Measurements from ENCODE around the gene PRDX1.
A peak's percentile ranks its signal among the peaks of the same experiment; 100 is the strongest.
"Not testable (repeated sequence)": the region's sequence is repeated elsewhere in the genome, so short reads cannot be mapped to it uniquely, and the experiment has no call there.

The PRDX1 gene

GRCh38 chr1:45478121-45478814 is 43.4 kb downstream of the PRDX1 start:
- TF ChIP-seq, protein P1, sequence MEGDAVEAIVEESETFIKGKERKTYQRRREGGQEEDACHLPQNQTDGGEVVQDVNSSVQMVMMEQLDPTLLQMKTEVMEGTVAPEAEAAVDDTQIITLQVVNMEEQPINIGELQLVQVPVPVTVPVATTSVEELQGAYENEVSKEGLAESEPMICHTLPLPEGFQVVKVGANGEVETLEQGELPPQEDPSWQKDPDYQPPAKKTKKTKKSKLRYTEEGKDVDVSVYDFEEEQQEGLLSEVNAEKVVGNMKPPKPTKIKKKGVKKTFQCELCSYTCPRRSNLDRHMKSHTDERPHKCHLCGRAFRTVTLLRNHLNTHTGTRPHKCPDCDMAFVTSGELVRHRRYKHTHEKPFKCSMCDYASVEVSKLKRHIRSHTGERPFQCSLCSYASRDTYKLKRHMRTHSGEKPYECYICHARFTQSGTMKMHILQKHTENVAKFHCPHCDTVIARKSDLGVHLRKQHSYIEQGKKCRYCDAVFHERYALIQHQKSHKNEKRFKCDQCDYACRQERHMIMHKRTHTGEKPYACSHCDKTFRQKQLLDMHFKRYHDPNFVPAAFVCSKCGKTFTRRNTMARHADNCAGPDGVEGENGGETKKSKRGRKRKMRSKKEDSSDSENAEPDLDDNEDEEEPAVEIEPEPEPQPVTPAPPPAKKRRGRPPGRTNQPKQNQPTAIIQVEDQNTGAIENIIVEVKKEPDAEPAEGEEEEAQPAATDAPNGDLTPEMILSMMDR (IDR thresholded peaks at IDR 0.05; ENCODE audit: control insufficient read depth, extremely low read depth, insufficient read depth) = no peak
- DNase-seq (ENCODE audit: low read depth) = peak; percentile 31
- H3K4me3 ChIP-seq (ENCODE audit: low read depth, low read length) = no peak overlapping the region

DNA sequence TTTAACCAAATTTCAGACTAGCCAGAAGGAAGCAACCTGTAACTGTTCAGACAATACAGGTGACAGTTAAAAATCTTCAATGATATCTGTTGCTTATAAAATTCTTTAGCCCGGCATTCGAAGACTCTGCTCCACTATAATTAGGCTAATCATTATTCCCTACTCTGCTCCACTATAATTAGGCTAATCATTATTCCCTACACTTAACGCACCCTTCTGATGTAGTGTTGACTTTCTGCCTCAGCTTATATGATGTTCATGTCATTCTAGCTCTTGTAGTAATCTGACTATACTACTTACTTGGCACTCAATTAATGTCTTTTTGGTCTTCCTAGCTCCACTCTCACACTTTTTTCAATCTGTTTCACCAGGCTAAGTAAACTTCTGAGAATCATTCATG is 44.0 kb downstream of the PRDX1 start:
- H3K4me3 ChIP-seq (ENCODE audit: low read depth, low read length) = no peak overlapping the region
- TF ChIP-seq, protein P1 (IDR thresholded peaks at IDR 0.05; ENCODE audit: control insufficient read depth, extremely low read depth, insufficient read depth) = no peak
- no peak for DNase-seq (ENCODE audit: low read depth)

DNA sequence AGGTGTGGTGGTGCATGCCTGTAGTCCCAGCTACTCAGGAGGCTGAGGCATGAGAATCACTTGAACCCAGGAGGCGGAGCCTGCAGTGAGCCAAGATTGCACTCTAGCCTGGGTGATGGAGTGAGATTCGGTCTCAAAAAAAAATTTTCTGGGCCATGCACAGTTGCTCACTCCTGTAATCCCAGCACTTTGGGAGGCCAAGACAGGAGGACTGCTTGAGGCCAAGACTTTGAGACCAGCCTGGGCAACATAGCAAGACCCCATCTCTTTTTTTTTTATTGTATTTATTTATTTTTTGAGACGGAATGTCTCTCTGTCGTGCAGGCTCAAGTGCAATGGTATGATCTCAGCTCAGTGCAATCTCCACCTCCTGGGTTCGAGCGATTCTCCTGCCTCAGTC is 47.5 kb downstream of the PRDX1 start:
- not testable (repeated sequence) for H3K4me3 ChIP-seq (ENCODE audit: low read depth, low read length); DNase-seq (ENCODE audit: low read depth)

GRCh38 chr1:45473302-45473701 is 48.4 kb downstream of the PRDX1 start:
- DNase-seq (ENCODE audit: low read depth) = no peak
- H3K4me3 ChIP-seq (ENCODE audit: low read depth, low read length) = no peak overlapping the region
- TF ChIP-seq, protein P1 (IDR thresholded peaks at IDR 0.05; ENCODE audit: control insufficient read depth, extremely low read depth, insufficient read depth) = no peak

DNA sequence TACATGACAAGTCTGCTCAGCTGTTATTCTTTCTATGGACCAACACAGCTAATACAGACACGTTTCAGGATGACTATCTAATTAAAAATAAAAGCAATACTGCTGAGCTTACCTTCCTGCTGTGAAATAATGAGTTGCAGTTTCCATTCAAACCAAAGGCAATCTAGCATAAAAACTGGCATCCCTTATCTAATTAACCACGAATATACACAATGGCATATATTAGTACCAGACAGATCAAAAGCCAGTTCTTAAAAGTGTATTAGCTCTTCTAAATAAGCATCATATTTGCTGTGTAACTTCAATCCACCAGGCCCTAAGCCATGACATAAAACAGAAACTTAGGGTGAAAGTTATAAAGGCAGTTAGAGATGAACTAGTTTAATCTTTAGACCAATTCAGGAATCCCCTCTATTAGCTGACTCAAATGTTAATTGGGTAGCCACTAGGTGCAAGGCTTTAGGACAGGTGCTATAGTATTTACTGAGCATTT is 51.3 kb downstream of the PRDX1 start:
- H3K4me3 ChIP-seq (ENCODE audit: low read depth, low read length) = no peak overlapping the region
- TF ChIP-seq, protein P1 (IDR thresholded peaks at IDR 0.05; ENCODE audit: control insufficient read depth, extremely low read depth, insufficient read depth) = no peak
- no peak for DNase-seq (ENCODE audit: low read depth)

DNA sequence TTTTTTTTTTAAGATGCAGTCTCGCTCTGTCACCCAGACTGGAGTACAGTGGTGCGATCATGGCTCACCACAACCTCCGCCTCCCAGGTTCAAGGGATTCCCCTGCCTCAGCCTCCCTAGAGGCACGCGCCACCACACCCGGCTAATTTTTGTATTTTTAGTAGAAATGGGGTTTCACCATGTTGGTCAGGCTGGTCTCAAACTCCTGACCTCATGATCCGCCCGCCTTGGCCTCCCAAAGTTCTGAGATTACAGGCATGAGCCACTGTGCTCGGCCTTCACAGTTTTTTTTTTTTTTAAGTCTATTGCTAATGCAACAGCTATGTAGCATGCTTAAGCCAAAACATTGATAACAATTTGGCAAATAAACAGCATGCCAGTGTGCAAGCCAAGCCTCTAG is 54.3 kb downstream of the PRDX1 start:
- DNase-seq (ENCODE audit: low read depth); H3K4me3 ChIP-seq (ENCODE audit: low read depth, low read length): not testable (repeated sequence)

GRCh38 chr1:45465277-45465676 is 56.4 kb downstream of the PRDX1 start:
- H3K4me3 ChIP-seq (ENCODE audit: low read depth, low read length) = no peak overlapping the region
- DNase-seq (ENCODE audit: low read depth) = no peak
- TF ChIP-seq, protein P1 (IDR thresholded peaks at IDR 0.05; ENCODE audit: control insufficient read depth, extremely low read depth, insufficient read depth) = no peak

Data from LNCaP clone FGC (cell line).